T47D (cell line): ENCODE results near the gene MEX3C.

Source experiments
- DNase-seq, 2 experiments: peaks; one replicate each; pipeline versions ENCODE4 v3.0.0 to v3.0.0-alpha.2; 2011 to 2012; ENCODE audit warnings: low read depth in 1 of 2, low spot score in 1 of 2
- JUND ChIP-seq: IDR thresholded peaks from 2 replicates; pipeline ENCODE4 v1.6.1; 2012; ENCODE audit warnings: low read depth
- in situ Hi-C: cut with HindIII; loops from 2 replicates; pipeline ENCODE4 v1.10.0; 2016; ENCODE audit warnings: low sequenced_read_pairs, low pct_unique_long_range_greater_than_20kb

Gene MEX3C

GRCh38 chr18:51184091-51184457, 13.4 kb downstream of the MEX3C start:
- in situ Hi-C loops = no loop called here
- DNase-seq = no peak
- no peak for TF ChIP-seq JUND

- no peak for TF ChIP-seq JUND
- DNase-seq = no peak
- in situ Hi-C loops = no loop called here
Observed at GRCh38 chr18:51183372-51184090, 13.9 kb downstream of the MEX3C start.

- DNase-seq = no peak
- in situ Hi-C loops = no loop called here
- TF ChIP-seq JUND = no peak
Observed at GRCh38 chr18:51182824-51183223, 14.7 kb downstream of the MEX3C start.

- in situ Hi-C loops = no loop called here
- no peak for TF ChIP-seq JUND
- no peak for DNase-seq
Observed at GRCh38 chr18:51171625-51172259, 25.7 kb downstream of the MEX3C start.

- DNase-seq = no peak
- in situ Hi-C loops = no loop called here
- TF ChIP-seq JUND = no peak
Observed at GRCh38 chr18:51171223-51171622, 26.3 kb downstream of the MEX3C start.

- in situ Hi-C loops = no loop called here
- no peak for TF ChIP-seq JUND
Observed at GRCh38 chr18:51170664-51171063, 26.8 kb downstream of the MEX3C start.

GRCh38 chr18:51169731-51170130, 27.8 kb downstream of the MEX3C start:
- no peak for DNase-seq
- in situ Hi-C loops = no loop called here
- no peak for TF ChIP-seq JUND

More at GRCh38 chr18:51170664-51171063, 26.8 kb downstream of the MEX3C start:
- no peak for DNase-seq

GRCh38 chr18:51168960-51169662, 28.4 kb downstream of the MEX3C start:
- no peak for TF ChIP-seq JUND
- in situ Hi-C loops = no loop called here
- no peak for DNase-seq

GRCh38 chr18:51168026-51168742, 29.3 kb downstream of the MEX3C start:
- in situ Hi-C loops = no loop called here
- TF ChIP-seq JUND = no peak
- DNase-seq = no peak

GRCh38 chr18:51165296-51165695, 32.2 kb downstream of the MEX3C start:
- TF ChIP-seq JUND = no peak
- in situ Hi-C loops = no loop called here
- no peak for DNase-seq

- no peak for TF ChIP-seq JUND
- no peak for DNase-seq
- in situ Hi-C loops = no loop called here
Observed at GRCh38 chr18:51164761-51165281, 32.7 kb downstream of the MEX3C start.

- no peak for TF ChIP-seq JUND
- in situ Hi-C loops = no loop called here
- DNase-seq = no peak
Observed at GRCh38 chr18:51164342-51164741, 33.1 kb downstream of the MEX3C start.
